ENCODE data around the gene ERAP2.

Gene ERAP2

DNA sequence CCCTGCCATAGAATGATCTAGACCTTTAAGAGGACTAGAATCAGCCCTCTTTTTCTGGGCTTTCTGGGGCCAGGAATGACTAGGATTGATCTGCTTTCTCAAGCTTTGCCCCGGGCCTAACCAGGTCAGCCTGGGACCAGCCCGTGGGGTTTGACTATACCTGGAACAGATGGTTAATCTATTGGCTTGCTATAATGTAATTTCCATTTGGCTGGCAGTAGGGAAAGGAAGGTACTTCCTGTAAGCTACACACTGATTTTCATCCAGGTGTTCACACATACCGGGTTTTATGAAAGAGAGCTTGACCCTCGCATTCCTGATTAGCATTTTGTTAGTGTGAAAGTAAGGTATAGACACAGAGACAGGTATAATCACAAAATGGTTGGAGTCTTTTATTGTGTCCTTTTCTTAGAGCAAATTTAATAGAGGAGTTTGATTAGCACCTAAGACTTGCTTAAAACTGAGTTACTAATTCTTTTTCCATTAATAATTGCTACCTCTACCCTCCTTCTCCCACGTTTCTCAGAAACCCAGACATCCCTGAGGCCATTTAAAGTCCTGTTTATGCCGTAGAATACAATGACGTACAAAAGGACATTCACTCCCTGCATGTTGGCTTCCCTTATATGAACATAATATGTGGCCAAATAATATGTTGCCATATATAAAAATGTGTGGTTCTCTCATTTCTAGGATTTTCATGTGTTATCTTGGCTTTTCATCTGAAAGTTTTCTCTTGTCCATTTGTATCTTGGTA lies 76.9 kb downstream of the ERAP2 start:
- no peak overlapping the region for H3K14ac ChIP-seq (ENCODE audit: low read length)
- no peak overlapping the region for H2BK120ac ChIP-seq (ENCODE audit: low read depth, low read length)
- H3K18ac ChIP-seq (ENCODE audit: low read length) = no peak overlapping the region
- H2AFZ ChIP-seq (ENCODE audit: low read length) = no peak overlapping the region
- no peak overlapping the region for H2AK5ac ChIP-seq (ENCODE audit: low read depth, low read length)
- H3K36me3 ChIP-seq (replicated peaks in 1 of 2; ENCODE audit: control insufficient read depth in 2 of 2, insufficient read depth in 2 of 2, low read length in 2 of 2) = no peaks in the 10 kb centered on the region
- H3K4me1 ChIP-seq (ENCODE audit: control insufficient read depth in 2 of 2, insufficient read depth in 1 of 2, low read depth in 1 of 2, low read length in 2 of 2) = peaks cover 2% of the 10 kb centered on the region in 2 donors
- H3K23ac ChIP-seq (ENCODE audit: low read depth, low read length, poor library complexity) = no peak overlapping the region
- no peak overlapping the region for H2BK5ac ChIP-seq (ENCODE audit: low read length)
- H3K9me3 ChIP-seq (replicated peaks in 1 of 2; ENCODE audit: control insufficient read depth in 2 of 2, insufficient read depth in 1 of 2, low read depth in 1 of 2, low read length in 2 of 2) = peaks cover 4 to 14% of the 10 kb centered on the region in 2 donors
- H2BK15ac ChIP-seq (ENCODE audit: low read length) = no peak overlapping the region
- H4K91ac ChIP-seq (ENCODE audit: low read depth, low read length, poor library complexity) = no peak overlapping the region
- no peak overlapping the region for H3K4me3 ChIP-seq (ENCODE audit: low read length in 2 of 2)
- H4K8ac ChIP-seq (ENCODE audit: low read depth, low read length) = no peak overlapping the region
- H3K27me3 ChIP-seq (ENCODE audit: control insufficient read depth in 3 of 3, insufficient read depth in 3 of 3, low read depth in 1 of 3, low read length in 3 of 3) = no peaks in the 10 kb centered on the region
- H3K79me1 ChIP-seq (ENCODE audit: low read depth, low read length) = no peaks in the 10 kb centered on the region
- no CpG with 5 or more reads among the region's 7 CpGs for WGBS, 2 donors (ENCODE audit: extremely low coverage in 2 of 2, insufficient read length in 2 of 2, insufficient replicate concordance in 1 of 2)
- DNase-seq (ENCODE audit: low spot score) = no peak
- H3K9ac ChIP-seq (ENCODE audit: low read depth, low read length, poor library complexity) = no peak overlapping the region
- no peak overlapping the region for H3K4ac ChIP-seq (ENCODE audit: low read length)
- no peak overlapping the region for H2BK12ac ChIP-seq (ENCODE audit: low read length)
- no peak overlapping the region for H3K4me2 ChIP-seq (ENCODE audit: insufficient read depth, low read length, poor library complexity, severe bottlenecking)
- no peak overlapping the region for H3K27ac ChIP-seq (replicated peaks; ENCODE audit: low read length)

DNA sequence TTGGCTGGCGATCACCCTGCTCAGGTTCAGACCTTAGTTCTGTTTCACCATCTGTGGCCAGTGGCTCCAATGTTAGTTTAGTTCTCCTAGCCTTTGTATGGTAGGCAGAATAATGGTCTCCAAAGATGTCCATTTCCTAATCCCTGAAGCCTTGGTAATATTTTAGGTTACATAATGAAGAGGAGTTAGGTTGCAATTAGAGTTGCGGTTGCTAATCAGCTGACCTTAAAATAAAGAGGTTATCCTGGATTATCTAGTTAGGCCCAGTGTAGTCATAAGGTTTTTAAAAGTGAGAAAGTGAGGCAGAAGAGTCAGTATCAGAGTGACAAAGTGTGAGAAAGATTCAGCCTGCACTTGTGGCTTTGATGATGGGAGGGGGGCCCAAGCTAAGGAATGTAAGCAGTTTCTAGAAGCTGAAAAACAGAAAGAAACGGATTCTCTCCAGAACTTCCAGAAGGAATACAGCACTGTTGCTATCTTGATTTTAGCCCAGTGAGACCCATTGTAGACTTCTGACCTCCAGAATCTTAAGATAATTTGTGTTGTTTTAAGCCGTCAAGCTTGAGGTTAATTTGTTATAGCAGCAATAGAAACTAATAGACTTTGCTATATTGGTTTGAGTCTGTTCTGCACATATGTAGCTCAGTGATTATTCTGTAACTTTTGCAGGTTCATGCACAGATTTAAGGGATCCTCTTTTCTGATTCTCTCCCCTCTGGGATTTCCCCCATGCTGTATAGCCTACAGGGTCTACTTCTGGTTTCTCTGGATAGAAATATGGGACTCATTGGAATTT lies 81.2 kb downstream of the ERAP2 start:
- H3K14ac ChIP-seq (ENCODE audit: low read length) = no peak overlapping the region
- H3K4me2 ChIP-seq (ENCODE audit: insufficient read depth, low read length, poor library complexity, severe bottlenecking) = no peak overlapping the region
- H3K4me3 ChIP-seq (ENCODE audit: low read length in 2 of 2) = no peak overlapping the region
- H2BK5ac ChIP-seq (ENCODE audit: low read length) = no peak overlapping the region
- H3K36me3 ChIP-seq (replicated peaks in 1 of 2; ENCODE audit: control insufficient read depth in 2 of 2, insufficient read depth in 2 of 2, low read length in 2 of 2) = no peaks in the 10 kb centered on the region
- no peak overlapping the region for H2BK120ac ChIP-seq (ENCODE audit: low read depth, low read length)
- peaks cover 2% of the 10 kb centered on the region in 2 donors for H3K4me1 ChIP-seq (ENCODE audit: control insufficient read depth in 2 of 2, insufficient read depth in 1 of 2, low read depth in 1 of 2, low read length in 2 of 2)
- H4K91ac ChIP-seq (ENCODE audit: low read depth, low read length, poor library complexity) = no peak overlapping the region
- H3K9ac ChIP-seq (ENCODE audit: low read depth, low read length, poor library complexity) = no peak overlapping the region
- H3K9me3 ChIP-seq (replicated peaks in 1 of 2; ENCODE audit: control insufficient read depth in 2 of 2, insufficient read depth in 1 of 2, low read depth in 1 of 2, low read length in 2 of 2) = peaks cover 0 to 8% of the 10 kb centered on the region in 2 donors
- H3K4ac ChIP-seq (ENCODE audit: low read length) = no peak overlapping the region
- no peak overlapping the region for H2AFZ ChIP-seq (ENCODE audit: low read length)
- H3K27me3 ChIP-seq (ENCODE audit: control insufficient read depth in 3 of 3, insufficient read depth in 3 of 3, low read depth in 1 of 3, low read length in 3 of 3) = no peaks in the 10 kb centered on the region
- H4K8ac ChIP-seq (ENCODE audit: low read depth, low read length) = no peak overlapping the region
- H2BK15ac ChIP-seq (ENCODE audit: low read length) = no peak overlapping the region
- no peak overlapping the region for H2BK12ac ChIP-seq (ENCODE audit: low read length)
- no peak for DNase-seq (ENCODE audit: low spot score)
- no peak overlapping the region for H3K23ac ChIP-seq (ENCODE audit: low read depth, low read length, poor library complexity)
- H3K27ac ChIP-seq (replicated peaks; ENCODE audit: low read length) = no peak overlapping the region
- no peak overlapping the region for H3K18ac ChIP-seq (ENCODE audit: low read length)
- no peaks in the 10 kb centered on the region for H3K79me1 ChIP-seq (ENCODE audit: low read depth, low read length)
- H2AK5ac ChIP-seq (ENCODE audit: low read depth, low read length) = no peak overlapping the region
- no CpG with 5 or more reads among the region's 4 CpGs for WGBS, 2 donors (ENCODE audit: extremely low coverage in 2 of 2, insufficient read length in 2 of 2, insufficient replicate concordance in 1 of 2)

DNA sequence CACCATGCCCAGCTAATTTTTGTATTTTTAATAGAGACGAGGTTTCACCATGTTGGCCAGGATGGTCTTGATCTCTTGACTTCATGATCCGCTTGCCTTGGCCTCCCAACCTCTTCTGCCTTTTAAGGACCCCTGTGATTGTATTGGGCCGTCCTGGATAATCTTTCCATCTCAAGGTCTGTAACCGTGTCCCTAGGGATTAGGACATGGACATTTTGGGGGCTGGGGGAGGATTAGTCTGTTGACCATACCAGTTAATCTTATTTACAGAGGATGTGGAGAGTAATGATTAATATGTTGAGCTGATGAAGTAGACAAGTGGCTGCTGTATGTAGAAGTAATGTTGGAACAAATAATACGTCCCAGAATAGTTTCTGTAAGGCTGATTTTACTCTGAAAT lies 82.7 kb downstream of the ERAP2 start:
- no peak overlapping the region for H2BK5ac ChIP-seq (ENCODE audit: low read length)
- H3K23ac ChIP-seq (ENCODE audit: low read depth, low read length, poor library complexity) = no peak overlapping the region
- no CpG with 5 or more reads among the region's 5 CpGs for WGBS, 2 donors (ENCODE audit: extremely low coverage in 2 of 2, insufficient read length in 2 of 2, insufficient replicate concordance in 1 of 2)

DNA sequence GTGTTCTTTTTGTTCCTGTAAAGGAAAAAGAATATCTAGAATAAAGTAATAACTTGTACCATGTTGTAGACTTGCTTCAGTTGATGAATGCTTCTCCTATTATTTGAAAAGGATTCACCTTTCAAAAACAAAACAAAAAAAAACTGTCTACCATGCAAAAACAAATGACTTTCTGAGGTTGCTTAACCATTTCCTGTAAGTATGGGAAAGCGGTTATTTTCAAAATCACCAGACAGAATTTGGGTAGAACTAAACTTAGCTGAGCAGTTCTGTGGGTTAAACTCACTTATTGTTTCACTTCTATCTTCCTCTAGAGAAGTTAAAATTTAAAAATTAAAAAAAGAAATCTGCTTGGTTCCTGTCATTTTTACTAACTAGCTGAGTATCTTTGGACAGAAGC lies 84.8 kb downstream of the ERAP2 start:
- H3K9me3 ChIP-seq (replicated peaks in 1 of 2; ENCODE audit: control insufficient read depth in 2 of 2, insufficient read depth in 1 of 2, low read depth in 1 of 2, low read length in 2 of 2) = peaks cover 0 to 8% of the 10 kb centered on the region in 2 donors
- H3K27me3 ChIP-seq (ENCODE audit: control insufficient read depth in 3 of 3, insufficient read depth in 3 of 3, low read depth in 1 of 3, low read length in 3 of 3) = no peaks in the 10 kb centered on the region
- H4K8ac ChIP-seq (ENCODE audit: low read depth, low read length) = no peak overlapping the region
- peaks cover 2 to 3% of the 10 kb centered on the region in 2 donors for H3K4me1 ChIP-seq (ENCODE audit: control insufficient read depth in 2 of 2, insufficient read depth in 1 of 2, low read depth in 1 of 2, low read length in 2 of 2)
- no peak overlapping the region for H3K4ac ChIP-seq (ENCODE audit: low read length)
- no peak overlapping the region for H3K4me3 ChIP-seq (ENCODE audit: low read length in 2 of 2)
- H2BK120ac ChIP-seq (ENCODE audit: low read depth, low read length) = no peak overlapping the region
- H2BK15ac ChIP-seq (ENCODE audit: low read length) = no peak overlapping the region
- no peak overlapping the region for H2AFZ ChIP-seq (ENCODE audit: low read length)
- no CpG with 5 or more reads among the region's 1 CpG for WGBS, 2 donors (ENCODE audit: extremely low coverage in 2 of 2, insufficient read length in 2 of 2, insufficient replicate concordance in 1 of 2)
- H2BK12ac ChIP-seq (ENCODE audit: low read length) = no peak overlapping the region
- no peak overlapping the region for H3K27ac ChIP-seq (replicated peaks; ENCODE audit: low read length)
- H3K4me2 ChIP-seq (ENCODE audit: insufficient read depth, low read length, poor library complexity, severe bottlenecking) = no peak overlapping the region
- no peak overlapping the region for H4K91ac ChIP-seq (ENCODE audit: low read depth, low read length, poor library complexity)
- no peak overlapping the region for H3K23ac ChIP-seq (ENCODE audit: low read depth, low read length, poor library complexity)
- no peaks in the 10 kb centered on the region for H3K36me3 ChIP-seq (replicated peaks in 1 of 2; ENCODE audit: control insufficient read depth in 2 of 2, insufficient read depth in 2 of 2, low read length in 2 of 2)
- H2AK5ac ChIP-seq (ENCODE audit: low read depth, low read length) = no peak overlapping the region
- DNase-seq (ENCODE audit: low spot score) = no peak
- H3K9ac ChIP-seq (ENCODE audit: low read depth, low read length, poor library complexity) = no peak overlapping the region
- no peak overlapping the region for H3K18ac ChIP-seq (ENCODE audit: low read length)
- H3K79me1 ChIP-seq (ENCODE audit: low read depth, low read length) = no peaks in the 10 kb centered on the region
- no peak overlapping the region for H2BK5ac ChIP-seq (ENCODE audit: low read length)
- H3K14ac ChIP-seq (ENCODE audit: low read length) = no peak overlapping the region

More for the DNA sequence above, 82.7 kb downstream of the ERAP2 start:
- Histone ChIP-seq H3K4me2 (ENCODE audit: insufficient read depth, low read length, poor library complexity, severe bottlenecking) (no peak overlapping the region), H3K4ac (ENCODE audit: low read length) (no peak overlapping the region), H2AFZ (ENCODE audit: low read length) (no peak overlapping the region), H3K27ac (replicated peaks; ENCODE audit: low read length) (no peak overlapping the region), H3K4me1 (ENCODE audit: control insufficient read depth in 2 of 2, insufficient read depth in 1 of 2, low read depth in 1 of 2, low read length in 2 of 2) (peaks cover 2 to 3% of the 10 kb centered on the region in 2 donors), H2BK15ac (ENCODE audit: low read length) (no peak overlapping the region), H3K9me3 (replicated peaks in 1 of 2; ENCODE audit: control insufficient read depth in 2 of 2, insufficient read depth in 1 of 2, low read depth in 1 of 2, low read length in 2 of 2) (peaks cover 0 to 8% of the 10 kb centered on the region in 2 donors), H3K14ac (ENCODE audit: low read length) (no peak overlapping the region), H2BK120ac (ENCODE audit: low read depth, low read length) (no peak overlapping the region), H3K18ac (ENCODE audit: low read length) (no peak overlapping the region), H3K27me3 (ENCODE audit: control insufficient read depth in 3 of 3, insufficient read depth in 3 of 3, low read depth in 1 of 3, low read length in 3 of 3) (no peaks in the 10 kb centered on the region), H3K9ac (ENCODE audit: low read depth, low read length, poor library complexity) (no peak overlapping the region), H3K36me3 (replicated peaks in 1 of 2; ENCODE audit: control insufficient read depth in 2 of 2, insufficient read depth in 2 of 2, low read length in 2 of 2) (no peaks in the 10 kb centered on the region), H4K8ac (ENCODE audit: low read depth, low read length) (no peak overlapping the region), H3K79me1 (ENCODE audit: low read depth, low read length) (no peaks in the 10 kb centered on the region), H2AK5ac (ENCODE audit: low read depth, low read length) (no peak overlapping the region), H3K4me3 (ENCODE audit: low read length in 2 of 2) (no peak overlapping the region), H4K91ac (ENCODE audit: low read depth, low read length, poor library complexity) (no peak overlapping the region), H2BK12ac (ENCODE audit: low read length) (no peak overlapping the region)
- DNase-seq (ENCODE audit: low spot score) = no peak
